Measurements from ENCODE around the gene ABCB11.

GRCh38 chr2:169042856-169043255 lies 11.7 kb upstream of the ABCB11 start:
- TF ChIP-seq POLR2AphosphoS5 (IDR thresholded peaks at IDR 0.05; ENCODE audit: low read depth) (no peak), GABPA (IDR thresholded peaks at IDR 0.05; ENCODE audit: low read depth) (no peak)
- TF ChIP-seq, protein P1, sequence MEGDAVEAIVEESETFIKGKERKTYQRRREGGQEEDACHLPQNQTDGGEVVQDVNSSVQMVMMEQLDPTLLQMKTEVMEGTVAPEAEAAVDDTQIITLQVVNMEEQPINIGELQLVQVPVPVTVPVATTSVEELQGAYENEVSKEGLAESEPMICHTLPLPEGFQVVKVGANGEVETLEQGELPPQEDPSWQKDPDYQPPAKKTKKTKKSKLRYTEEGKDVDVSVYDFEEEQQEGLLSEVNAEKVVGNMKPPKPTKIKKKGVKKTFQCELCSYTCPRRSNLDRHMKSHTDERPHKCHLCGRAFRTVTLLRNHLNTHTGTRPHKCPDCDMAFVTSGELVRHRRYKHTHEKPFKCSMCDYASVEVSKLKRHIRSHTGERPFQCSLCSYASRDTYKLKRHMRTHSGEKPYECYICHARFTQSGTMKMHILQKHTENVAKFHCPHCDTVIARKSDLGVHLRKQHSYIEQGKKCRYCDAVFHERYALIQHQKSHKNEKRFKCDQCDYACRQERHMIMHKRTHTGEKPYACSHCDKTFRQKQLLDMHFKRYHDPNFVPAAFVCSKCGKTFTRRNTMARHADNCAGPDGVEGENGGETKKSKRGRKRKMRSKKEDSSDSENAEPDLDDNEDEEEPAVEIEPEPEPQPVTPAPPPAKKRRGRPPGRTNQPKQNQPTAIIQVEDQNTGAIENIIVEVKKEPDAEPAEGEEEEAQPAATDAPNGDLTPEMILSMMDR (IDR thresholded peaks at IDR 0.05; ENCODE audit: insufficient read depth, low read length): no peak
